GM12864 (cell line): ENCODE results near the gene ASB1.

Source experiments
- DNase-seq: peaks from one replicate; pipeline ENCODE4 v3.0.0-alpha.2; 2011; ENCODE audit warnings: low read depth
- H3K4me3 ChIP-seq: 2 replicates; pipeline ENCODE4 v1.5.1; 2011; ENCODE audit warnings: mild to moderate bottlenecking, low read depth, low read length, control low read depth
- TF ChIP-seq, protein P1 (sequence below): IDR thresholded peaks from 2 replicates; pipeline ENCODE4 v1.5.1; 2011; ENCODE audit warnings: low read depth, mild to moderate bottlenecking, moderate library complexity, low read length, control low read depth, inconsistent platforms; ENCODE audit errors: missing control alignments

The ASB1 gene

DNA sequence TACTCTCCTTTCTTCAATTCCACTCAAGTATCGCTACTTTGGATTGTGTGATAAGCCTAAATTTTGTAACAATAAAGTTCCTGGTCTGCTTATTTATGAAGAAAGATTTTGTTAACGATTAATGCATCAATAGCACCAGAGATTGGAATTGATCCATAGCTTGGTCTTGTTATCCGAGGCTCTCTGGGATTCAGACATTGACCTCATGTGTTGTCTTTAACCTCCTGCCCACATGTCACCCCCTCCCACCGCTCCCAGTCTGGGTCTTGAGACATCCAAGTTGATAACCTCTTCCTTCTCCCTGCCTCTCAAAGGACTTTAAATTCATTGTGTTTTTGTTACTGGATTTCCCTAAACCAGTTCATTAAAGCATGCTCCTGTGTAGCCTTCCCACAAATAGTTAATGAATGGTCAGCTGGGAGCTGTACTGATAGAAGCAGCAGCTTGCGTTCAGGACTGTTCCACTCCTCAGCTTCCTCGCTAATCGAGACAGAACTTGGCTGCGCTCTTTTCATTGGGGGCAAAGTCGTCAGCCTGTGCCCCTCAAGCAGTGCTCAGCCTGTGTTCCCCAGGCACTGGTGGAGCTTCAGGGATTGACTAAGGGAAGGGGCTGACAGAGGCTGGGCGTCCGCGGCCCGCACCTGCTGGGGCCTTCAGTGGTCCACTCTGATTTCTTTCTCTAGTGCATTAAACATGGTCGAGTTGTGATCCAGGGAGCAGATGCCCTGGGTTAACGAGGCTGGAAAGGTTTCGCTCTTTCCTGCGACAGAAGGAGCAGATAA is 18.9 kb downstream of the ASB1 start:
- TF ChIP-seq, protein P1, sequence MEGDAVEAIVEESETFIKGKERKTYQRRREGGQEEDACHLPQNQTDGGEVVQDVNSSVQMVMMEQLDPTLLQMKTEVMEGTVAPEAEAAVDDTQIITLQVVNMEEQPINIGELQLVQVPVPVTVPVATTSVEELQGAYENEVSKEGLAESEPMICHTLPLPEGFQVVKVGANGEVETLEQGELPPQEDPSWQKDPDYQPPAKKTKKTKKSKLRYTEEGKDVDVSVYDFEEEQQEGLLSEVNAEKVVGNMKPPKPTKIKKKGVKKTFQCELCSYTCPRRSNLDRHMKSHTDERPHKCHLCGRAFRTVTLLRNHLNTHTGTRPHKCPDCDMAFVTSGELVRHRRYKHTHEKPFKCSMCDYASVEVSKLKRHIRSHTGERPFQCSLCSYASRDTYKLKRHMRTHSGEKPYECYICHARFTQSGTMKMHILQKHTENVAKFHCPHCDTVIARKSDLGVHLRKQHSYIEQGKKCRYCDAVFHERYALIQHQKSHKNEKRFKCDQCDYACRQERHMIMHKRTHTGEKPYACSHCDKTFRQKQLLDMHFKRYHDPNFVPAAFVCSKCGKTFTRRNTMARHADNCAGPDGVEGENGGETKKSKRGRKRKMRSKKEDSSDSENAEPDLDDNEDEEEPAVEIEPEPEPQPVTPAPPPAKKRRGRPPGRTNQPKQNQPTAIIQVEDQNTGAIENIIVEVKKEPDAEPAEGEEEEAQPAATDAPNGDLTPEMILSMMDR = no peak
- DNase-seq = no peak
- no peak overlapping the region for H3K4me3 ChIP-seq

DNA sequence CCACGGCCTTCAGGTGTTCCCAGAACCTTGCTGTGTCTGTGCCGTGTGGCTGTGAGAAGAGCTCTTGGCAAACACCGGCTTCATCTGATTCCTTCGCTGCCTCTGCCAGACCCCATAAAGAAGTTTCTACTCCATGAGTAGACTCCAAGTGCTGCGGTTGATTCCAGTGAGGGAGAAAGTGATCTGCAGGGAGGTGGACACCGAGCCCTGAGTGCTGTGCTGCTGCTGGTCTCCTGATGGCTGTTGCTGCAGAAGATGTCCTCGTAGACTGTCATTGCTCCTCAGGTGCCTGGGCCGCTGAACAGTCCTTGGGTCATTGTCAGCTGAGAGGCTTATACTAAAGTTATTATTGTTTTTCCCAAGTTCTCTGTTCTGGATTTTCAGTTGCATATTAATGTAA is 19.6 kb downstream of the ASB1 start:
- no peak overlapping the region for H3K4me3 ChIP-seq
- DNase-seq = no peak
- TF ChIP-seq, protein P1 = no peak

DNA sequence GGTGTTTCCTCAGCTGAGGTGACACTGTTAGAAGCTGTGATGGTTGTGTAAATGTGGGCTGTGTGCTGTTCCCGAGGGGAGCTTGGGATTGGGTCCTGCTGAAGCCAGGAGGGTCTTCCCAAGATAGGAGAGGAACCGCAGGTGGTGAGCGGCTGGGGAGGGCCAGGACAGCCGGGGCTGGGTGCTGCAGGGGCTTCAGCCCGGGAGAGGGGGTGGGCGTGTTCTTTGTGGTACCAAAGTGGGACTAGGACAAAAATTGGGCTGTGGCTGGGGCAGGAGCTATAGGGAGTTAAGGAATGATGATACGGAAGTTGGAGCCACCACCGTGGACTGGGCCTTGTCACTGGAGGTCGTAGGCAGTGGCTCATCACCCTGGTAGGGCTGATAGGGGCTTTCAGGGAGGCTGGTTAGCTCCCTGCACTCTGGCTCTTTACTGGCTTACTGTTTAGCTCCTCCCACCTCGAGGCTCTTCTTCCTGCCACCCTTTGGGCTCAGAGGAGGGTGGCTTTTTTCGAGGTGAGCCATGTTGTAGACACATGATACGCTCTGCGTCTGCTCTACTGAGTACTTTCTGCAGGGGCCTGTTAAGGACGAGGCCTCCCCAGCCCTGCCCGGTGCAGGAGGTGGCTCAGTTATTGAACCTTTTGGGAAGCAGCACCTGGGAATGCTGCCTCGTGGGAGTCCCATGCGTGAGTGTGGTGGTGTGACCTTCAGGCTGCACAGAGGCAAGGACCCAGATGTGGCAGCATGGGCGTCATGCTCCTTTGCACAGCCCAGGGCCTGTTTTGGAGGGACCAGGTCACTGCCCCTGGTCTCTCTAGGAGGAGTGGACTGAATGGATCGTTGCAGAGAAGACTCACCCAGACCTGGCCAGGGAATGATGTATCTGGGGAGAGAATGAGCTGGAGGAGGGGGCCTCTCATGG is 21.6 kb downstream of the ASB1 start:
- no peak overlapping the region for H3K4me3 ChIP-seq
- TF ChIP-seq, protein P1 = no peak
- DNase-seq = no peak

DNA sequence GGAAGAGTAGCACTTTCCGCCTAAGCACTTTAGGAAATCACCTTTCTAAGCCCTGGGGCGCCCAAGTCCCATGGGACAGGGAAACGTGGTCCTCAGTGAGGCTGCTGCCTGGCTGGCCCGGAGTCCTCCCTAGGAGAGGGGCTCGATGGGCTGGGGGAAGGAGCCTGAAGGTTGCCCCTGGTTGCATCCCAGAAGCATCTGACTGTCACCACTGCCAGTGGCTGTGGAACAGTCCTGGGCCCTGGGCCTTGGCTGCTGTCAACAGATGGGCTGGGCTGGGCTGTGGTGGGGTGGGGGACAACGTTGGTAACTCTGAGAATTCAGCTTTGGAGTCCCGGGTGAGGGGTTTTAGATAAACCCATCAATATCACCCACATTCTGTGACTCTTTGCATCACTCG is 22.5 kb downstream of the ASB1 start:
- TF ChIP-seq, protein P1 = no peak
- DNase-seq = no peak
- no peak overlapping the region for H3K4me3 ChIP-seq

DNA sequence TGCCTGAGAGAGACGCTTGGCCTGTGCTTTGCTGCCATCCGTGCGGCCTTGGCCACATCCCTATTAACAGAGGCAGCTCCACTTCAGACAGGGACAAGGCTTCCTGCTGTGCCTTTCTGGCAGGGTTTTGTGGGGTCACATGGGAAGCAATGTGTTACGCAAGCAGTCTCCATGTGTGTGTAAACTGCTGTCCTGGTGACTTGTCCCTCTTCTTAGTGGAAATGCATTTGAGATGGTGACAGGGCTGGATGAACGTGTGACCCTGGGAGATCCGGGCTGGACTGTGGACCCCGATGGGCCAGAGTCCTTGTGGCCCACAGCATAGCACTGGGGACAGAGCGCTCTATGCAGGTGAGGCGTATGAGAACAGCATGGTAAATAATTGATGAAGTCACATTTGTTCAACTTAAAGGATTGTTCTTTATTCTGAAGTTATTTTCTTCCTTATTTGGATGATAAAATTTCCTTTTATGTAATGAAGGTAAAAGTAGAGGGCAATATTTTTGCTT is 23.2 kb downstream of the ASB1 start:
- no peak for DNase-seq
- TF ChIP-seq, protein P1 = no peak
- H3K4me3 ChIP-seq = no peak overlapping the region

DNA sequence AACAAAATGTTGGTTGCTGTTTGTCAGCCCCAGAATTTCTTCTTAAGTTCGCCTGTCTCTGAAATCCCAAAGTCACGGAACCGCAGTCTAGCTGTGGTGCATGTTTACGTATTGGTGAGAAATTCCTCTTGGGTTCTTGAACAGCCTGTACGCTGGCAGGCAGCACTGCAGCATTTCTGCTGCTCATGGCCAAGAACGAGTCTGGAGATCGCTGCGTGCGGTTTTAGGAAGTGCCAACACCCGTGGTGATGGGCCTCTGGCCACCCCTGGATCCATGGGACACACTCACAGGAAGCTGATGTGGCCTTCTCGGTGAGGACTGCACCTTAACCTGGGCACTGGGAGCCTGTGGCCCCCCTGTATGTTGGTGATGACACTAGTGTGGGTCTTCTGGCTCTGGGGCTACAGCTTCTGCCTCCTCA is 23.7 kb downstream of the ASB1 start:
- no peak for DNase-seq
- TF ChIP-seq, protein P1 = no peak
- no peak overlapping the region for H3K4me3 ChIP-seq
